Activated T-helper 1 cell treated with Interleukin-2 at 50 U/mL for 16 hours (primary cell): ENCODE results near the gene CT45A7.
"Not testable (repeated sequence)": the region's sequence is repeated elsewhere in the genome, so short reads cannot be mapped to it uniquely, and the experiment has no call there.

Experiments
- DNase-seq: peaks from one replicate; pipeline ENCODE4 v3.0.0-alpha.2; 2020; ENCODE audit warnings: low read depth

The CT45A7 gene, protein sequence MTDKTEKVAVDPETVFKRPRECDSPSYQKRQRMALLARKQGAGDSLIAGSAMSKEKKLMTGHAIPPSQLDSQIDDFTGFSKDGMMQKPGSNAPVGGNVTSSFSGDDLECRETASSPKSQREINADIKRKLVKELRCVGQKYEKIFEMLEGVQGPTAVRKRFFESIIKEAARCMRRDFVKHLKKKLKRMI

DNA sequence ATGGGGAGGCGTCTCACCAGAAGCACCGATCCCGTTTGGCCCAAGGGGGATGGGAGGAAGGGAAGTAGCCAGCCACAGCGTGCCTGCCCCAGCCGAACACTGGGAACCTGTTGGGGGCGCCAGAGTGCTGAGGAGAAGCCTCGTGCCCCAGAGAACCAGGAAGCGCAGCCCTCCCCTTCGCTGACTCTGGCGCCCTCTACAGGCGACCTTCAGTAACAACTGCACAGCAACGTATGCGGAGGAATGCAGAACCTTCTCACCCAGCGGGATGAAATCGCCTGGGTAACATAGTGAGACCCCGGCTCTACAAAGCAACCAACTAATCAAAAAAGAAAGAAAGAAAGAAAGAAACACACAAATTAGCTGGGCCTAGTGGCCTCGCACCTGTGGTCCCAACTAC lies at the start of gene CT45A7:
Gene CT45A7 (minus strand): TSS at position 101 of the 400 bp plus-strand sequence. CDS start 3,747 bp downstream, outside the sequence.
- not testable (repeated sequence) for DNase-seq

DNA sequence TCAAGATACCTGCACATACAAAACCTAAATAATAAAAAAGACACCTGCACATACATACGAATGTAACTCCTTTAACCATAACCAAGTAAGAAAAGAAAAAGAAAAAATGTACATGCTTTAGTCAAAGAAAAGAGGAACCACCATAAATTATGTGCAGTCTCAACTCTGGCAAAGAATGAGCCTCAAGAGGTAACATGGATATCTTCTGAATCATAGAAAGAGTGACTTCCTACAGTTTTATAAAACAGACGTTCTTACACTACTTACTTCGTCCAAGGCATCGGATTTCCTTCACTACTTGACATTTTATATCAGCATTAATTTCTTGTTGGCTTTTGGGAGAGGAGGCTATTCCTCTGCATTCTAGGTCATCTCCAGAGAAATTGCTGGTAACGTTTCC lies 45.7 kb upstream of the CT45A7 start:
- DNase-seq: not testable (repeated sequence)

DNA sequence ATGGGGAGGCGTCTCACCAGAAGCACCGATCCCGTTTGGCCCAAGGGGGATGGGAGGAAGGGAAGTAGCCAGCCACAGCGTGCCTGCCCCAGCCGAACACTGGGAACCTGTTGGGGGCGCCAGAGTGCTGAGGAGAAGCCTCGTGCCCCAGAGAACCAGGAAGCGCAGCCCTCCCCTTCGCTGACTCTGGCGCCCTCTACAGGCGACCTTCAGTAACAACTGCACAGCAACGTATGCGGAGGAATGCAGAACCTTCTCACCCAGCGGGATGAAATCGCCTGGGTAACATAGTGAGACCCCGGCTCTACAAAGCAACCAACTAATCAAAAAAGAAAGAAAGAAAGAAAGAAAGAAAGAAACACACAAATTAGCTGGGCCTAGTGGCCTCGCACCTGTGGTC lies 34.6 kb upstream of the CT45A7 start, which contains the start of gene CT45A9:
Gene CT45A9 (minus strand): TSS at position 101 of the 400 bp plus-strand sequence. CDS start 3,751 bp downstream, outside the sequence.
- DNase-seq: not testable (repeated sequence)

DNA sequence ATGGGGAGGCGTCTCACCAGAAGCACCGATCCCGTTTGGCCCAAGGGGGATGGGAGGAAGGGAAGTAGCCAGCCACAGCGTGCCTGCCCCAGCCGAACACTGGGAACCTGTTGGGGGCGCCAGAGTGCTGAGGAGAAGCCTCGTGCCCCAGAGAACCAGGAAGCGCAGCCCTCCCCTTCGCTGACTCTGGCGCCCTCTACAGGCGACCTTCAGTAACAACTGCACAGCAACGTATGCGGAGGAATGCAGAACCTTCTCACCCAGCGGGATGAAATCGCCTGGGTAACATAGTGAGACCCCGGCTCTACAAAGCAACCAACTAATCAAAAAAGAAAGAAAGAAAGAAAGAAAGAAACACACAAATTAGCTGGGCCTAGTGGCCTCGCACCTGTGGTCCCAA lies 17.4 kb upstream of the CT45A7 start, which contains the start of gene CT45A8:
Gene CT45A8 (minus strand): TSS at position 101 of the 400 bp plus-strand sequence. CDS start 3,755 bp downstream, outside the sequence.
- DNase-seq: not testable (repeated sequence)

DNA sequence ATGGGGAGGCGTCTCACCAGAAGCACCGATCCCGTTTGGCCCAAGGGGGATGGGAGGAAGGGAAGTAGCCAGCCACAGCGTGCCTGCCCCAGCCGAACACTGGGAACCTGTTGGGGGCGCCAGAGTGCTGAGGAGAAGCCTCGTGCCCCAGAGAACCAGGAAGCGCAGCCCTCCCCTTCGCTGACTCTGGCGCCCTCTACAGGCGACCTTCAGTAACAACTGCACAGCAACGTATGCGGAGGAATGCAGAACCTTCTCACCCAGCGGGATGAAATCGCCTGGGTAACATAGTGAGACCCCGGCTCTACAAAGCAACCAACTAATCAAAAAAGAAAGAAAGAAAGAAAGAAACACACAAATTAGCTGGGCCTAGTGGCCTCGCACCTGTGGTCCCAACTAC lies 17.2 kb downstream of the CT45A7 start, which contains the start of gene CT45A2:
Gene CT45A2 (minus strand): TSS at position 101 of the 400 bp plus-strand sequence. CDS start 3,747 bp downstream, outside the sequence.
- DNase-seq: not testable (repeated sequence)

DNA sequence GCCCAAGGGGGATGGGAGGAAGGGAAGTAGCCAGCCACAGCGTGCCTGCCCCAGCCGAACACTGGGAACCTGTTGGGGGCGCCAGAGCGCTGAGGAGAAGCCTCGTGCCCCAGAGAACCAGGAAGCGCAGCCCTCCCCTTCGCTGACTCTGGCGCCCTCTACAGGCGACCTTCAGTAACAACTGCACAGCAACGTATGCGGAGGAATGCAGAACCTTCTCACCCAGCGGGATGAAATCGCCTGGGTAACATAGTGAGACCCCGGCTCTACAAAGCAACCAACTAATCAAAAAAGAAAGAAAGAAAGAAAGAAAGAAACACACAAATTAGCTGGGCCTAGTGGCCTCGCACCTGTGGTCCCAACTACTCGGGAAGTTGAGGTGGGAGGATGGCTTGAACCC lies 34.4 kb downstream of the CT45A7 start, which contains the start of gene CT45A6:
Gene CT45A6 (minus strand): TSS at position 101 of the 400 bp plus-strand sequence. CDS start 3,794 bp downstream, outside the sequence.
- DNase-seq: not testable (repeated sequence)

DNA sequence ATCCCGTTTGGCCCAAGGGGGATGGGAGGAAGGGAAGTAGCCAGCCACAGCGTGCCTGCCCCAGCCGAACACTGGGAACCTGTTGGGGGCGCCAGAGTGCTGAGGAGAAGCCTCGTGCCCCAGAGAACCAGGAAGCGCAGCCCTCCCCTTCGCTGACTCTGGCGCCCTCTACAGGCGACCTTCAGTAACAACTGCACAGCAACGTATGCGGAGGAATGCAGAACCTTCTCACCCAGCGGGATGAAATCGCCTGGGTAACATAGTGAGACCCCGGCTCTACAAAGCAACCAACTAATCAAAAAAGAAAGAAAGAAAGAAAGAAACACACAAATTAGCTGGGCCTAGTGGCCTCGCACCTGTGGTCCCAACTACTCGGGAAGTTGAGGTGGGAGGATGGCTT lies 51.7 kb downstream of the CT45A7 start, which contains the start of gene CT45A5:
Gene CT45A5 (minus strand): TSS at position 101 of the 400 bp plus-strand sequence. CDS start 3,774 bp downstream, outside the sequence.
- DNase-seq: not testable (repeated sequence)
